K562 (cell line): ENCODE measurements around the gene ZNF805. TPM values are rescaled to one million over a fixed set of nuclear protein-coding genes. Genes with fewer than 3 reads are reported as not detected.
A peak's percentile ranks its signal among the peaks of the same experiment; 100 is the strongest.

Experiments
- BACH1 ChIP-seq: fragments of 200-800 bp; sonication (Bioruptor generic); IDR thresholded peaks from 2 replicates; pipeline ENCODE4 v1.6.1; 2016; ENCODE audit warnings: missing genetic modification characterization, missing compliant biosample characterization
- FOXA1 ChIP-seq: fragments of 450-650 bp; IDR thresholded peaks from 2 replicates; pipeline ENCODE4 v1.6.1; 2016; ENCODE audit warnings: mild to moderate bottlenecking, borderline replicate concordance
- FOXA3 ChIP-seq, 2 experiments: fragments of 450-650 bp in 1 of 2; sonication (generic) in 1 of 2; formaldehyde crosslinking; IDR thresholded peaks in 1 of 2; conservative IDR thresholded peaks in 1 of 2; 2 replicates each; pipeline versions ENCODE4 v1.4.0 to v1.8.0; 2020 to 2022; ENCODE audit warnings: mild to moderate bottlenecking in 2 of 2, missing genetic modification reagents in 1 of 2
- HDAC3 ChIP-seq: fragments of 450-650 bp; IDR thresholded peaks from 2 replicates; pipeline ENCODE4 v1.6.1; 2018; ENCODE audit warnings: borderline replicate concordance, mild to moderate bottlenecking, moderate library complexity; ENCODE audit not compliant: partially characterized antibody
- HDGF ChIP-seq: fragments of 450-650 bp; IDR thresholded peaks from 2 replicates; pipeline ENCODE4 v1.6.1; 2016
- HLTF ChIP-seq: fragments of 450-650 bp; IDR thresholded peaks from 2 replicates; pipeline ENCODE4 v1.6.1; 2016
- HMG20A ChIP-seq: fragments of 450-650 bp; formaldehyde crosslinking; conservative IDR thresholded peaks from 2 replicates; pipeline ENCODE4 v1.4.0; 2020; ENCODE audit warnings: mild to moderate bottlenecking, mixed read lengths
- MCM2 ChIP-seq: fragments of 450-650 bp; IDR thresholded peaks from 2 replicates; pipeline ENCODE4 v1.6.1; 2017; ENCODE audit warnings: low read depth, mild to moderate bottlenecking
- OTX1 ChIP-seq: fragments of 450-650 bp; formaldehyde crosslinking; IDR thresholded peaks from 2 replicates; pipeline ENCODE4 v1.4.0; 2022; ENCODE audit warnings: mild to moderate bottlenecking
- PHF21A ChIP-seq: fragments of 450-650 bp; IDR thresholded peaks from 2 replicates; pipeline ENCODE4 v1.6.1; 2017; ENCODE audit warnings: low read depth, borderline replicate concordance
- POLR2G ChIP-seq: fragments of 200-400 bp; formaldehyde crosslinking; IDR thresholded peaks from 2 replicates; pipeline ENCODE4 v1.6.1; 2017; ENCODE audit warnings: low read depth, mild to moderate bottlenecking, antibody characterized with exemption, low read length, moderate library complexity
- RBM14 ChIP-seq: fragments of 200-400 bp; formaldehyde crosslinking; IDR thresholded peaks from 2 replicates; pipeline ENCODE4 v1.6.1; 2018; ENCODE audit warnings: low read depth, mild to moderate bottlenecking, low read length, moderate library complexity, borderline replicate concordance; ENCODE audit not compliant: insufficient read depth
- RFX7 ChIP-seq: fragments of 250-450 bp; sonication (Bioruptor Pico); IDR thresholded peaks from 2 replicates; pipeline ENCODE4 v1.5.1; 2021; ENCODE audit warnings: mild to moderate bottlenecking
- TAF7 ChIP-seq: fragments of 450-650 bp; IDR thresholded peaks from 2 replicates; pipeline ENCODE4 v1.6.1; 2016; ENCODE audit warnings: missing genetic modification characterization, missing compliant biosample characterization
- TCF3 ChIP-seq: sonication (generic); formaldehyde crosslinking; IDR thresholded peaks from 2 replicates; pipeline ENCODE4 v1.4.0; 2020; ENCODE audit warnings: mild to moderate bottlenecking, missing genetic modification reagents
- TCF7L2 ChIP-seq: fragments of 150-350 bp; IDR thresholded peaks from 2 replicates; pipeline ENCODE4 v1.6.1; 2016; ENCODE audit warnings: low read depth, mild to moderate bottlenecking, low read length, moderate library complexity
- XRCC5 ChIP-seq: fragments of 200-400 bp; formaldehyde crosslinking; IDR thresholded peaks from 2 replicates; pipeline ENCODE4 v1.6.1; 2017; ENCODE audit warnings: low read depth, mild to moderate bottlenecking, low read length
- YBX1 ChIP-seq: fragments of 450-650 bp; IDR thresholded peaks from 2 replicates; pipeline ENCODE4 v1.7.1; 2016; ENCODE audit warnings: mild to moderate bottlenecking
- YY1 ChIP-seq, 3 experiments: IDR thresholded peaks; 2 replicates each; pipeline ENCODE4 v1.6.1; 2011; ENCODE audit warnings: low read length in 2 of 3, mild to moderate bottlenecking in 2 of 3, moderate library complexity in 2 of 3, borderline replicate concordance in 1 of 3, control low read depth in 1 of 3, low read depth in 1 of 3; ENCODE audit not compliant: insufficient read depth in 3 of 3, insufficient replicate concordance in 2 of 3, control insufficient read depth in 1 of 3, insufficient read length in 1 of 3; ENCODE audit errors: extremely low read depth in 1 of 3
- ZNF324 ChIP-seq: fragments of 250-450 bp; sonication (Bioruptor Pico); IDR thresholded peaks from 2 replicates; pipeline ENCODE4 v1.4.0; 2020; ENCODE audit warnings: mild to moderate bottlenecking
- ZNF57 ChIP-seq: fragments of 450-650 bp; formaldehyde crosslinking; IDR thresholded peaks from 2 replicates; pipeline ENCODE4 v1.4.0; 2020; ENCODE audit warnings: mild to moderate bottlenecking, moderate library complexity
- polyA plus RNA-seq, 8 experiments: library from polyadenylated mRNA; depleted of rRNA in 4 of 8; stranded (reverse) in 5 of 8; unstranded in 3 of 8; fragments of >200 nt; fragmentation: Nextera tagmentation in 2 of 8; fragmentation: Illumina TruSeq in 1 of 8; extraction: Ambion mirVana in 2 of 8; extraction: Trizol in 1 of 8; gene quantifications; 2 replicates each; pipeline versions ENCODE4 v1.2.1 to v1.2.3, GENCODE V29; 2011 to 2014; ENCODE audit warnings: inconsistent platforms in 1 of 8, missing spikeins in 1 of 8
- total RNA-seq, 7 experiments: library from RNA; depleted of rRNA in 6 of 7; stranded (reverse); fragments of >200 nt in 6 of 7; fragmentation: Illumina TruSeq in 2 of 7; extraction: Trizol in 2 of 7; gene quantifications; 2 replicates each; pipeline versions ENCODE4 v1.2.1 to v1.2.3, GENCODE V29; 2011 to 2021; ENCODE audit warnings: low replicate concordance in 1 of 7
- TF ChIP-seq, protein P1 (sequence below): sonication (generic); formaldehyde crosslinking; IDR thresholded peaks from 2 replicates; pipeline ENCODE4 v1.8.0; 2023; ENCODE audit warnings: missing genetic modification reagents, mild to moderate bottlenecking, borderline replicate concordance
- TF ChIP-seq, protein P2 (sequence below): fragments of 250-450 bp; sonication (Bioruptor Pico); IDR thresholded peaks from 2 replicates; pipeline ENCODE4 v1.6.1; 2021; ENCODE audit warnings: mild to moderate bottlenecking

Gene ZNF805
- total and polyA plus RNA-seq, 9 of the 15 experiments (the other 6 are each of a cell fraction or from before 2014, with no cell fraction given), result 0.32 to 6.7 (median 3.9) TPM

DNA sequence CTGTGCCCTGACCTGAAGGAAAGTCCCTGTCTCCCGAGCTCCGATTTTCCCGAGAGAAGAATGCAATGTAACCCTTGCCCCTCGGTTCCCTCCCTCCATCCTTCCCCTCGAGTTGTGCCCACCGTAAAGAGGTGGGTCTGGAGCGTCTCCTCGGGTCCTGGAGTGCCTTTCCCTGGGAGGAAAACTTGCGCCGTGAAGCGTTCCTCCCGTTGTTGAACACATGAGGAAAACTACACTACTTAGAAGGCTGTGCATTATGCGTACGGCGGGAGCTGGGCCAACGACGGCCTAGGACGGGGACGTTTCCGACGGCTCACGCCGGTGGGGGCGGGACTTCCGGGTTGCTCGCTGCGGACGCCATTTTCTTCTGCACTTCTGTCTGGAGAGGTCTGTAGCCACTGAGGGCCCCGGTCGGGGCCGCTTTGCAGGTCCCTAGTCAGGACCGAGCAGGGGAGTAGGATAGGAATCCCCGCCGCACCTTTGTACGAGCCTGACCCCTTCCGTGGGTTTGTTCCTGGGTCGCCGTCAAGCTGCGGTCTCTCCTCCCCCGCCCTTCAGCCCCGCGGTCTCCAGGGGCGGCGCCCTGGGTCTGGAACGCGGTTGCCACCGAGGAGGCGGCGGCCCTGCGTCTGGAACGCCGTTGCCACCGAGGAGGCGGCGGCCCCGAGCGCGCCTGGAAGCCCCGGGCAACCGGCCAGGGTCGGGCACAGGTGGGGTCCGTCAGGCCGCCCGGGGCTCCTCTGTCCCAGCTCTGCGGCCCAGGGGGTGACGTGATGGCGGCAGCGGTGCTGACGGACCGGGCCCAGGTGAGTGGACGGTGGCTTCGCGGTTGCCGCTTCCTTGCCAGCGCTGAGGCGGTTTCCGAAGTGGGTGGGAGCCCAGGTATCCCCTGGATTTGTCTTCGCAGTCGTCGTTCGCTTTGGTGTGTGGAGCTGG lies 49.0 kb upstream of the ZNF805 start, which contains the start of gene ZNF264 (continued):
- TF ChIP-seq, protein P1, sequence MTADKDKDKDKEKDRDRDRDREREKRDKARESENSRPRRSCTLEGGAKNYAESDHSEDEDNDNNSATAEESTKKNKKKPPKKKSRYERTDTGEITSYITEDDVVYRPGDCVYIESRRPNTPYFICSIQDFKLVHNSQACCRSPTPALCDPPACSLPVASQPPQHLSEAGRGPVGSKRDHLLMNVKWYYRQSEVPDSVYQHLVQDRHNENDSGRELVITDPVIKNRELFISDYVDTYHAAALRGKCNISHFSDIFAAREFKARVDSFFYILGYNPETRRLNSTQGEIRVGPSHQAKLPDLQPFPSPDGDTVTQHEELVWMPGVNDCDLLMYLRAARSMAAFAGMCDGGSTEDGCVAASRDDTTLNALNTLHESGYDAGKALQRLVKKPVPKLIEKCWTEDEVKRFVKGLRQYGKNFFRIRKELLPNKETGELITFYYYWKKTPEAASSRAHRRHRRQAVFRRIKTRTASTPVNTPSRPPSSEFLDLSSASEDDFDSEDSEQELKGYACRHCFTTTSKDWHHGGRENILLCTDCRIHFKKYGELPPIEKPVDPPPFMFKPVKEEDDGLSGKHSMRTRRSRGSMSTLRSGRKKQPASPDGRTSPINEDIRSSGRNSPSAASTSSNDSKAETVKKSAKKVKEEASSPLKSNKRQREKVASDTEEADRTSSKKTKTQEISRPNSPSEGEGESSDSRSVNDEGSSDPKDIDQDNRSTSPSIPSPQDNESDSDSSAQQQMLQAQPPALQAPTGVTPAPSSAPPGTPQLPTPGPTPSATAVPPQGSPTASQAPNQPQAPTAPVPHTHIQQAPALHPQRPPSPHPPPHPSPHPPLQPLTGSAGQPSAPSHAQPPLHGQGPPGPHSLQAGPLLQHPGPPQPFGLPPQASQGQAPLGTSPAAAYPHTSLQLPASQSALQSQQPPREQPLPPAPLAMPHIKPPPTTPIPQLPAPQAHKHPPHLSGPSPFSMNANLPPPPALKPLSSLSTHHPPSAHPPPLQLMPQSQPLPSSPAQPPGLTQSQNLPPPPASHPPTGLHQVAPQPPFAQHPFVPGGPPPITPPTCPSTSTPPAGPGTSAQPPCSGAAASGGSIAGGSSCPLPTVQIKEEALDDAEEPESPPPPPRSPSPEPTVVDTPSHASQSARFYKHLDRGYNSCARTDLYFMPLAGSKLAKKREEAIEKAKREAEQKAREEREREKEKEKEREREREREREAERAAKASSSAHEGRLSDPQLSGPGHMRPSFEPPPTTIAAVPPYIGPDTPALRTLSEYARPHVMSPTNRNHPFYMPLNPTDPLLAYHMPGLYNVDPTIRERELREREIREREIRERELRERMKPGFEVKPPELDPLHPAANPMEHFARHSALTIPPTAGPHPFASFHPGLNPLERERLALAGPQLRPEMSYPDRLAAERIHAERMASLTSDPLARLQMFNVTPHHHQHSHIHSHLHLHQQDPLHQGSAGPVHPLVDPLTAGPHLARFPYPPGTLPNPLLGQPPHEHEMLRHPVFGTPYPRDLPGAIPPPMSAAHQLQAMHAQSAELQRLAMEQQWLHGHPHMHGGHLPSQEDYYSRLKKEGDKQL (CRISPR knock-in tag), result no peak
- TF ChIP-seq YBX1 (no peak), FOXA3 (CRISPR knock-in tag; conservative IDR thresholded peaks at IDR 0.05 in 1 of 2, IDR thresholded peaks at IDR 0.05 in 1 of 2) (no peak), RFX7 (CRISPR knock-in tag) (no peak), ZNF324 (CRISPR knock-in tag) (no peak), TCF7L2 (no peak), XRCC5 (no peak), FOXA1 (no peak), HDGF (no peak), MCM2 (no peak), HDAC3 (no peak), HMG20A (CRISPR knock-in tag) (no peak), TCF3 (CRISPR knock-in tag) (no peak), POLR2G (peak; percentile 80), OTX1 (CRISPR knock-in tag) (no peak), BACH1 (no peak), RBM14 (no peak), PHF21A (no peak), HLTF (no peak), YY1 (IDR thresholded peaks at IDR 0.05; ENCODE audit: borderline replicate concordance in 1 of 3, control insufficient read depth in 1 of 3, extremely low read depth in 1 of 3, insufficient read depth in 3 of 3, insufficient read length in 1 of 3, insufficient replicate concordance in 2 of 3, low read depth in 1 of 3, low read length in 2 of 3) (peak; percentile 44 to 92 (median 83)), ZNF57 (CRISPR knock-in tag) (no peak), TAF7 (tag) (no peak)
- TF ChIP-seq, protein P2, sequence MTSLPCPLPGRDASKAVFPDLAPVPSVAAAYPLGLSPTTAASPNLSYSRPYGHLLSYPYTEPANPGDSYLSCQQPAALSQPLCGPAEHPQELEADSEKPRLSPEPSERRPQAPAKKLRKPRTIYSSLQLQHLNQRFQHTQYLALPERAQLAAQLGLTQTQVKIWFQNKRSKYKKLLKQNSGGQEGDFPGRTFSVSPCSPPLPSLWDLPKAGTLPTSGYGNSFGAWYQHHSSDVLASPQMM (CRISPR knock-in tag), result no peak
